GM18867 (cell line): ENCODE results near the gene TLCD3A.
"Not testable (repeated sequence)": the region's sequence is repeated elsewhere in the genome, so short reads cannot be mapped to it uniquely, and the experiment has no call there.

ENCODE experiments used
- ATAC-seq: cut with Tn5 transposase; IDR thresholded peaks from one replicate; pipeline ENCODE4 v1.9.1; 2021; ENCODE audit warnings: mild to moderate bottlenecking, moderate library complexity; ENCODE audit not compliant: unreplicated experiment

The TLCD3A gene

GRCh38 chr17:784143-784542 lies 51.7 kb downstream of the TLCD3A start:
- no peak for ATAC-seq

GRCh38 chr17:785901-786300 lies 53.5 kb downstream of the TLCD3A start:
- ATAC-seq: not testable (repeated sequence)

- no peak for ATAC-seq
Observed at GRCh38 chr17:787641-788221, 55.3 kb downstream of the TLCD3A start.

GRCh38 chr17:788551-788950 lies 56.2 kb downstream of the TLCD3A start:
- ATAC-seq: no peak

GRCh38 chr17:789160-789840 lies 56.9 kb downstream of the TLCD3A start:
- ATAC-seq: no peak

- ATAC-seq: not testable (repeated sequence)
Observed at GRCh38 chr17:789931-790873, 57.8 kb downstream of the TLCD3A start.

GRCh38 chr17:790874-791247 lies 58.5 kb downstream of the TLCD3A start:
- not testable (repeated sequence) for ATAC-seq

GRCh38 chr17:791829-792228 lies 59.4 kb downstream of the TLCD3A start:
- ATAC-seq: no peak

- no peak for ATAC-seq
Observed at GRCh38 chr17:792277-792676, 59.9 kb downstream of the TLCD3A start.
